ENCODE data around the gene NET1.

Gene NET1

DNA sequence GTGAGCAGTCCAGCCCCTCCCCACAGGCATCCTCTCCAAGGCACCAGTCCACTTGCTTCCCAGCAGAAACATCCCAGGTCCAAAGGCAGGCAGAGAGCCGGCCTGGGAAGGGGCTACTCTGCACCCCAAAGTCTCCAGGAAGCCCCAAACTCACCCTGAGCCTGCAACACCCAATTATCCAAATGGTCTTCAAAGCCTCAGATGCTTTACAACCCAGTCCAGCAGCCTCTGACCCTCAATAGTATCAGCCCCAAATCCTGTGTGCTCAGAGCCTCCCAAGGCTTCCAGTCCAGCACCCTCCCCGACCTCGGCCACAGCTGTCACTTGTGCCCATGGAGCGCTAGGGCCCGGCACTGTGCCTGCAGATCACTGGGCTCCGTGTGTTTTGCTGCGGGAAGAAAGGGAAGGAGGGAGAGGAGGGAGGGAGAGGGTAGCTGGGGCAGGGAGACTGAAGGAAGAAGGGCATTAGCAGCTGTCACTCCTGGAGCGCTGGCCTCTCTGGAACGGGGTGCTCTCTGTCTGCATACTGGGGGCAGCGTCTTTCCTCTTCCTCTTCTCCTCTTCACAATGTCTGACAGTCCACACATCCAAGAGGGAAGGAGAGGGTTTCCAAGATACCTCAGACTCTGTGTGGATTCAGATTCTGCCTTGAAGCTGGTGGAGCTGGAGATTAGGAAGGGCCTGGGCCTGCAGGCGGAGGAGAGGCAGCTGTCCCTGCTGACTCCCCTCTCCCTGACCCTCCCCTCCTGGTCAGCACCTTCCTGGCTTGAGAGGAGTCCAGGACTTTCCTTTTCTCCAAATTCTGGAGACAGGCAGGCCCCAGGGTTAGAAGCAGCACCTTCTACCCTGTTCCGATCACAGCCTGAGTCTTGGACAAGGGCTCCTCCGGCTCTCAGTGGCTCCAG lies 73.8 kb downstream of the NET1 start:
- DNase-seq: no peak

GRCh38 chr10:5486853-5487235 lies 74.5 kb downstream of the NET1 start:
- no peak for DNase-seq

DNA sequence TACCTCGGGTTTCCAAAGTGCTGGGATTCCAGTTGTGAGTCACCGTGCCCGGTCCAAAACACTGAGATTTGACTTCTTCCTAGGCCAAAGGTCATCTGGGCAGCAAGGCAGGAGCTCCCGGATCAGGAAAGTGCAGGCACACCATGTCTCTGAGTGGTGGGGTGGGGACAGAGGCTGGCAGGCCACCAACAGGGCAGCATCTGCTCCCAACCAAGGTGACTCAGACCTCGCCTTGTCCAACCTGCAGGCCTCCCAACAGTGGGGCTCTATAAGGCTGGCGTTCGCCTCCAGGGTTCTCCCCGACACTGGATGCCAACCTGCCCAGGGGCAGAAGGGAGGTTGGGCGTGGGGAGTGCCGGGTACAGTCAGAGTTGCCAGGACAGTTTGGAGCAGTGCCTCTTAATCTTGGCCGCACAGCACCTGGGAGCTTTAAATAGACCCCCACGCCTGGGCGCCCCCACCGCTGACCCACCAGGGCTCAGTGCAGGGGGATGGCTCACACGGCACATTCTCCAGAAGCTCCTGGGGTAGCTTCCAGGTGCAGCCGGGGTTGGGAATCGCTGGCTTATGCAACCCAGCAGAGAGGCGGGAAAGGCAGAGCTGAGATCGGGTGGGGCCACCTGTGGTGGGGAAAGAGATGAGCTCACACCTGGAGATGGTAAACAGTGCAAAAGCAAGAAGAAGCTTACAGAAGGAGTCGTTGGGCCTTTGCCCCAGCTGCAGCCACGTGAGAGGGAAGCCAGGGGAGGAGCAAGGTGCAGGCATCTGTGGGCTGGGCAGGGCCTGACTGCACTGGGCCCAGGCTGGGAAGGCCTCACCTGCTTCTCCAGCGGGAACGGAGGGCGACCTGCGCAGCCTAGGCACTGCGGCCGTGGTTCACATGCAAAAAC lies 76.2 kb downstream of the NET1 start:
- no peak for DNase-seq

DNA sequence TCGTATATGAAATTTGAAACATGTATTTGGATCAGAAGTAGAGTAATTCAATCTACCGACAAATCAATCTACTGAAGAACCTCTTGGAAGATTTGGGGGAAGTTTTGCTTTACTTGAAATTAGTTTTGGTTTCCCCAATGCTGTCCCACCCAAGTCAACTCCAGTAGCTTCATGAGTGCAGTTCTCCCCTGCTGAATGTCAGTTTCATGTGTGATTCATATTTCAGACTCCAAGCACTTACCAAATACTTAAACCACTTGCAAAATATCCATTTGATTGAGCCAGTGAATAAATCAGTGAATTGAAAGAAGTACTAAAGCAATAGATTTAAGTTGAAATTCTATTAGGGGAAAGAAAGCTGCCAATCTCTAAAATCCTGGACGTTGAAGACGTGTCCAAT lies 77.7 kb downstream of the NET1 start:
- DNase-seq: no peak

DNA sequence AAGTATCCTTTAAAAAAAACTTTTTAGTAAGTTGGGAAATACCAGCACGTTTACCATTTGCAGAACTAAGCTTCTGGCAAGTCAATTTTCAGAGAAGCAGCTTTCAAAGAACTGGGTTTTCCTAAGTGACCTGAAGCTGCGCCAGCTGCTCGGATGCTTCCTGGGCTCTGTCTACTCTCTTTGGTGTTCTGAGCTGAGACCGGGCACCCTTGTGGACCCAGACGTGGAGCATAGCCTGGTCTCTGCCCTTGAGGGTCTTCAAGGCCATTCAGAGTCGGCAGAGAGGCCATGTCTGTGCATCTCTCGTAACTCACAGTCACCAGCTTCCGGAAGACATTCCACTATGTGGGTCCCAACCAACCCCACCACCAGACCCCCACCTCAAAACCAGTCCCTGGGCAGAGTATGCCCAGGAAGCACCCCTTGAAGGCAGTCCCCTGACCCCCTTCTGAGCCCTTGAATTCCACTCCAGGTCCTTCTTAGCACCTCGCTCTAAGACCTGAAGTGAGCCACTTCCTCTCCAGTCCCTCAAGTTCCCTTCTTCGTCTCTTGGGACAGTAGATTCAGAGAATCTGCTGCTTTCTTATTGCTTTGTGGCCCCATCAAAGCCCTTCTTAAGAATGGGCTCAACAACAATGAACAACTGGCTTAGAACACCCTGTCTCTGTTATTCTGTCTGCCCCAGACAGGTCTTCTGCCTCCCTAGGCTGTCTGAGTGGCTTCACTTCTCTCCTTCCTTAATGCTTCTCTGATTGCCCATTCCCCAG lies 78.5 kb downstream of the NET1 start:
- DNase-seq: no peak

DNA sequence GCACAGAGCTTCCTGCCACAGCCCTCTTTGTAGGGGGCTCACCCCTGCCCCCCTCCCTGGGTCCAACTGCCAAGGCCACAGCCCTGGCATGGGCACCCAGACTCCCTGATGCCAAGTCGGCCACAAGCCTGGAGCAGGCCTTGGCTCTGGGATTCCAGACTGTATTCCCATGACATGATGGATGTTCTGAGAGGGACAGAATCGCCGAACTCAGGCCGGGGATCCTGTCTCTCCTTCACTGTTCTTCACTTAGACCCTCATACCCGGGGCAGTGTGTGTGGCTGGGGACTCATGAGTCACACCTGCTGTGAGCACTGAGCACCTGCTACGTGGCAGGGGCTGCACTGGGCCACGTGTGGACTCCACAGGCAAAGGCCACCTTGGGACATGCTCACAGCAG lies 79.1 kb downstream of the NET1 start:
- no peak for DNase-seq

GRCh38 chr10:5492322-5492855 lies 80.0 kb downstream of the NET1 start:
- DNase-seq: no peak

DNA sequence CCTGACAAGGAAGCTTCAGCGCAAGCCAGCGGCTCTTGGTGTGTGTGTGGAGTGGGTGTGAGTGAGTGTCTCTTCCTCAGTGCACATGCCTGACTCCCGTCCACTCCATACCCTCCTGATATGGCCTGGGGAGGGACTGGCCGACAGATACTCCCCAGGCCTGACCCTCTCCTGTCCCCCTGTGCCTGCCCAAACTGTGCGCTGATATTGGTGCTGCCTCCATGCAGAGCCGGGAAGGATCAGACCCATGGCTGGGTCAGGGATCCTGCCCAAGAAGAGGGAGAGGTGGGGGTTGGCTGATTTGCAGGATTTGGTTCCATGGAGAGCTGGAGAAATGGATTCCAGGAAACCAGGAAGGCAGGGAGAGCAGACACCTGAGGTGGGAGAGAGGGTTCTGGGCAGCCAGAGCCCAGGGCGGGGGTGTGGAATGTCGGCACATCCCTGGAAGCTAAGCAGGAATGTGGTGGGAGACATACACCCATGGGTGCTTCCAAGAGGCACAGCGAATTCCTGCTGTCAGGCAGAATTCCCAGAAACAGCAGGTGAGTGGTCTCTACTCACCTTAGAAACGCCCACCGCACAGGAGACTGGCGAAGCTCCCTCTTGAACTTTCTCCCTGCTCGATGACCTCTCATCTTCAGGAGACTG lies 80.7 kb downstream of the NET1 start:
- no peak for DNase-seq

DNA sequence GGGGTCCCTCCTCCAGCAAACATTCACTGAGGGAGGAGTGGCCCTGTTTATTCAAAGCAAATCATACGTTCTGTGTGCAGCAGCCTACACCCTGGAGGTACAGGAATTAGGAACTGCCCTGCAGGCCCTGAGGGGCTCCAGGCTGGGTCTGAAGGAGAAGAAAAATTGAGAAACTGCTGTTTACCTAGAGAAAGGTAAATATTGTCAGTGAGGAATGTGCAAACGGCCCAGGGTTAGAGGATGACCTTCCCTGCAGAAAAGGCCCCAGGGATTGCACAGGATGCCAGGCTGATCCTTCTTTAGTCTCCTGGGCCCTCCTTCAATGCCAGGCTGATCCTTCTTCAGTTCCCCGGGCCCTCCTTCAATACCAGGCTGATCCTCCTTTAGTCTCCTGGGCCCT lies 81.3 kb downstream of the NET1 start:
- no peak for DNase-seq

GRCh38 chr10:5494611-5495010 lies 82.3 kb downstream of the NET1 start:
- DNase-seq: no peak

DNA sequence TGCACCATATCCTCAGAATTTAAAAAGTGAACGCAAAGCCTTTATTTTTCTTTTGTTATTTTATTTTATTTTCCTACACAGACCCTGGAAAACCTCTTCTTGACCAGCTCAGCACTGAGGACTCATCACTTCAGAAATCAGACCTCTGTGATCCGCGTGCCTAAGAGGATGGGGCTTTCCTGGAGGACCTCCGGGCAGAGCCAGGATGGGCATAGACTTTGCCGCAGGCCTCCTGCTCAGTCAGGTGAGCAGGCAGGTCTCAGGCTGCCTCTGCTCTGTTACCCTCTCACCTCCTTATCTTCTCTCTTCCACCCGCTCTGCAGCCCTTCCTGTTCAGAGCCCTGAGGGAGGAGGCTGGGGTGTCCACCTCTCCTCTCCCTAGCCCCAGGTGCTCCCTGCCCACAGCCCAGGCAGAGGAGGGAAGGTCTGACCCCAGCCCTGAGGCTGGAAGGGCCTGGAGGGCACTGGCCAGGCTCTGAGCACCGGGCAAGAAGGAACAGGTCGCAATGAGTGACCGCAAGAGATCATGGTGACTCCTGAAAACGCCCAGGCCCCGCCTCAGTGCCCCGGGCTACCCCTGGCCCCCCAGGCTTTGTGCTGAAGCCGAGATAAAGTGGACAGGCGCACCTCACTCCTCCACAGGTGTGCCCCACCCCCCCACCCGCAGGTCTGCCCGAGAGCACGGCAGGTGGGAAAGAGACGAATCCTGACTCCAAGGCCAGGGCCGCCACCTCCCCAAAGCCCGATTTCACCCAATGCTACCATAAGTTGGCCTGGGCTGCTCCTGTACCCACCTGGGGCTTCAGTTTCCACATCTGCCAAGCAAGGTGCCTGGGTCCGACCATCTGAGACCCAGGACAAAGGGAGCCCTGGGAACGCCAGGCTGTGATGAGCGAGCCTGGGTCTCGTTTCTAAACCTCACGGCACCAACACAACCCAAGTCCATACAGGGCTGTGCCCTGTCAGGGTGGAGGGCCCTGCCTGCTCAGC lies 84.2 kb downstream of the NET1 start:
- DNase-seq: no peak

DNA sequence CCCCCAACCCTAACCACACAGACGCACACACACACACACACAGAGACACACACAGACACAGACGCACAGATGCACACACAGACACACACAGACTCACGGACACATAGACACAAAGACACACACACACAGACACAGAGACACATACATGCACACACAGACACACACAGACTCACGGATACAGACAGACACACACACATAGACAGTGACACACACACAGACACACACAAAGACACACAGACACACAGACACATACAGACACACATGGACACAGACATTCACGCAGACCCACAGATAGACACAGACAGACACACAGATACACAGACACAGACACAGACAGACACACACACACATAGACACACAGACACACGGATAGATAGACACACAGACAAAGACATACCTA lies 84.9 kb downstream of the NET1 start:
- DNase-seq: no peak

GRCh38 chr10:5497948-5498730 lies 85.8 kb downstream of the NET1 start:
- DNase-seq: no peak

DNA sequence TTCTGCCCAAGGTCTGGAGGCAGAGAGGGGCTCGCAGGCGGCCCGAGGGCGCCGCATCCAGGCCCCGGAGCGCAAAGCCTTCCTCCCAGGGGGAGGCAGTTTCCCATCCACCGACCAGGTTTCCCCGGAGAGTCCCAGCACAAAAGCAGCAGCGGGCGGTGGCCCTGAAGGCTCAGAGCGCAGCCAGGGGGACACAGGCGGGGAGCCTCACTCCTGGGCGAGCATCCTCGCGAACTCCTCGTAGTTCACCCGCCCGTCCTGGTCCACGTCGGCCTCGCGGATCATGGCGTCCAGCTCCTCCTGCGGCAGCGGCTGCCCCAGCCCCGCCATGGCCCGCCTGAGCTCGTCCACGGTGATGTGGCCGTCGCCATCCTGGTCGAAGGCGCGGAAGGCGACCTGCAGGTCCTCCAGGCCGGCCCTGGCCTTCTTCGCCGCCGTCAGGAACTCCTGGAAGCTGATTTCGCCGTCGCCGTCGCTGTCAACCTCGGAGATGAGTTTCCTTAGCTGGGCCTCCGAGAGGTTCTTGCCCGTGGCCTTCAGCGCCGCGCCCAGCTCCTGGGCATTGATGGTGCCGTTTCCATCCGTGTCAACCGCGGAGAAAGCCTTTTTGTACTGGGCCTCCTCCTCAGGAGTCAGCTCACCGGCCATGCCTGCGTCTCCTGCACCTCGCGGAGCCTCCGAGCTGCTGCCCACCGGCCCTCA lies 86.6 kb downstream of the NET1 start:
- no peak for DNase-seq

DNA sequence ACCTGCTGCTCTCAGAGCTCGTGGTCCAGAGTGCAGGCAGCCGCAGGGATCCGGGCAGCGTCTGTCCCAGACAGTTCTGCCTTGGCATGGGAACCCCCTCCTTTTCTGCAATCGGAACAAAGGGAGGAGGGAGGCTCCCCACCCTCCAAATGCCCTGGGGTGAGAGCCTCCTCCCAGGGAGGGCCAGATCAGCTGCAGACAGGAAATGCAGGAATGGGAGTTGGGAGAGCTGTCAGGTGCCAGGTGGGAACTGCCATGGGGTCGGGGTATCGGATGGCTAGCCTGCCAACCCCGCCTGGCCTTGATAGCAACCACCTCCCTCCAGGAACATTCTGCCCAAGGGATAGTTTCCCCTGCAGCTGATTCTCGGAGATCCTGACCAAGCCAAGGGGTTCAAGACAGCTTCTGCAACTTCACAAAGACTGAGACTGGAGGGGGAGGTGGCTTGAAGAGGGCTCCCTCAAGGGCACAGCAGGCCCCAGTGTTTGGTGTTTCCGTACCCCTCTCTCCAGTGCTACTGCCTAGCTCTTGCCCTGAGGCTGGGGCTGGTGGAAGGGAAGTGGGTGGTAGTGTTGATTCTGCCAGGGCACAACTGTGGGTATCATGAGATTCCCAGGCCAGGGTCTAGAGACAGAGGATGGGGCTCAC lies 87.3 kb downstream of the NET1 start, which contains the start of gene CALML5:
TSS of gene CALML5 (minus strand) at position 78 of the 648 bp plus-strand sequence. CDS start 132 bp downstream, outside the sequence.
- DNase-seq: no peak

- DNase-seq: no peak
Measured at GRCh38 chr10:5500162-5500670, 87.9 kb downstream of the NET1 start.

- no peak for DNase-seq
Measured at GRCh38 chr10:5500910-5501309, 88.6 kb downstream of the NET1 start.

GRCh38 chr10:5502061-5502521 lies 89.7 kb downstream of the NET1 start:
- DNase-seq: no peak

All from activated CD4-positive, alpha-beta T cell treated with anti-CD3 and anti-CD28 coated beads for 1 hour (primary cell).